Spleen (tissue), 11 donors: ENCODE results near the gene MOSPD2. TPM values are rescaled to one million over a fixed set of nuclear protein-coding genes. Genes with fewer than 3 reads are reported as not detected.

ENCODE experiments used
- DNase-seq: peaks from one replicate; pipeline ENCODE4 v3.0.0-alpha.2; 2020
- H3K27ac ChIP-seq, 8 donors: fragments of 200-600 bp; sonication (generic) in 7 of 8; 1 replicate in 4 of 8; 2 replicates in 4 of 8; pipeline versions ENCODE4 v1.5.0 to v1.8.0; 2016 to 2021; ENCODE audit warnings: inconsistent platforms in 4 of 8, mild to moderate bottlenecking in 4 of 8, moderate library complexity in 1 of 8
- H3K27me3 ChIP-seq, 7 donors: fragments of 200-600 bp; sonication (generic) in 6 of 7; replicated peaks in 1 of 7; 1 replicate in 4 of 7; 2 replicates in 3 of 7; pipeline versions ENCODE4 v1.5.0 to v1.8.0; 2016 to 2021; ENCODE audit warnings: inconsistent platforms in 3 of 7, mild to moderate bottlenecking in 1 of 7
- H3K36me3 ChIP-seq, 6 donors: fragments of 200-600 bp; sonication (generic) in 5 of 6; 1 replicate in 4 of 6; 2 replicates in 2 of 6; pipeline versions ENCODE4 v1.5.0 to v1.8.0; 2016 to 2021; ENCODE audit warnings: inconsistent platforms in 2 of 6
- H3K4me1 ChIP-seq, 6 donors: fragments of 200-600 bp; sonication (generic) in 5 of 6; 1 replicate in 3 of 6; 2 replicates in 3 of 6; pipeline versions ENCODE4 v1.5.0 to v1.8.0; 2016 to 2021; ENCODE audit warnings: inconsistent platforms in 3 of 6
- H3K4me3 ChIP-seq, 8 donors: fragments of 200-600 bp; sonication (generic) in 7 of 8; 1 replicate in 4 of 8; 2 replicates in 4 of 8; pipeline versions ENCODE4 v1.5.0 to v1.8.0; 2016 to 2021; ENCODE audit warnings: inconsistent platforms in 4 of 8, mild to moderate bottlenecking in 4 of 8, moderate library complexity in 2 of 8
- H3K9me3 ChIP-seq, 8 donors: fragments of 200-600 bp; sonication (generic) in 7 of 8; 1 replicate in 4 of 8; 2 replicates in 4 of 8; pipeline versions ENCODE4 v1.5.0 to v1.8.0; 2016 to 2021; ENCODE audit warnings: inconsistent platforms in 4 of 8
- POLR2A ChIP-seq, 3 donors: fragments of 450-650 bp; IDR thresholded peaks; one replicate each; pipeline ENCODE4 v1.5.1; 2017; ENCODE audit warnings: antibody characterized with exemption in 3 of 3, mild to moderate bottlenecking in 1 of 3
- POLR2AphosphoS5 ChIP-seq, 3 donors: sonication (generic); formaldehyde crosslinking; IDR thresholded peaks; one replicate each; pipeline ENCODE4 v1.5.1; 2017; ENCODE audit warnings: antibody characterized with exemption in 3 of 3
- WGBS, 5 donors: extraction: QIAGEN DNeasy Blood & Tissue Kit in 3 of 5; methylation state at CpG; one replicate each; pipeline versions ENCODE4 v1.1.5 to v1.1.7; 2013 to 2018; 5-methylcytosine and 5-hydroxymethylcytosine counted together
- intact Hi-C: fragments of 100-400 bp; cut with DNase I; formaldehyde crosslinking; loops from one replicate; pipeline ENCODE4 v1.15.0; 2023; ENCODE audit warnings: low total_unique reads
- polyA plus RNA-seq, 3 donors: library from polyadenylated mRNA; stranded (reverse); fragments of 200-250 nt; gene quantifications; one replicate each; pipeline ENCODE4 v1.2.1, GENCODE V29; 2013
- total RNA-seq, 7 donors: library from RNA; depleted of rRNA in 3 of 7; stranded (reverse); fragments of >200 nt in 3 of 7; fragmentation: NEBNext Ultra II Directional in 4 of 7; extraction: Animal tissue kit (Norgen Biotek cat#: 25700) in 4 of 7; gene quantifications; one replicate each; pipeline versions ENCODE4 v1.1.0 to v1.2.1, GENCODE V29; 2016 to 2021
- TF ChIP-seq, protein P1 (sequence below), 11 experiments: fragments of 200-600 bp in 7 of 11; fragments of 450-650 bp in 4 of 11; sonication (generic) in 4 of 11; IDR thresholded peaks in 8 of 11; conservative IDR thresholded peaks in 3 of 11; 1 replicate in 7 of 11; 2 replicates in 4 of 11; pipeline versions ENCODE4 v1.4.0 to v1.8.0; 2016 to 2021; ENCODE audit warnings: antibody characterized with exemption in 11 of 11, inconsistent platforms in 4 of 11, mild to moderate bottlenecking in 1 of 11
- donor health status: healthy with polysubstance abuse.
- donor health status: DM: no; HTN: no; CAD: no; lungs with moderate emphysema.
- donor health status: DM: no; HTN: no; CAD: no.
- donor health status: Bipolar disorder and iron deficiency.
- donor health status: healthy.
- donor health status: DM: no; HTN: no; CAD: no.
- donor health status: DM: yes; HTN: yes; CAD: no.

MOSPD2 gene
- total and polyA plus RNA-seq, 10 donors: 3.2 to 40.5 (median 25.8) TPM

- Histone ChIP-seq H3K36me3 (no peaks in the 10 kb centered on the region), H3K27ac (no peak overlapping the region), H3K4me3 (no peak overlapping the region), H3K27me3 (no peaks in the 10 kb centered on the region), H3K4me1 (no peaks in the 10 kb centered on the region), H3K9me3 (peaks cover 0 to 12% (median 0%) of the 10 kb centered on the region in 8 donors)
- TF ChIP-seq POLR2AphosphoS5 (IDR thresholded peaks at IDR 0.05) (no peak), POLR2A (IDR thresholded peaks at IDR 0.05) (no peak)
- TF ChIP-seq, protein P1, sequence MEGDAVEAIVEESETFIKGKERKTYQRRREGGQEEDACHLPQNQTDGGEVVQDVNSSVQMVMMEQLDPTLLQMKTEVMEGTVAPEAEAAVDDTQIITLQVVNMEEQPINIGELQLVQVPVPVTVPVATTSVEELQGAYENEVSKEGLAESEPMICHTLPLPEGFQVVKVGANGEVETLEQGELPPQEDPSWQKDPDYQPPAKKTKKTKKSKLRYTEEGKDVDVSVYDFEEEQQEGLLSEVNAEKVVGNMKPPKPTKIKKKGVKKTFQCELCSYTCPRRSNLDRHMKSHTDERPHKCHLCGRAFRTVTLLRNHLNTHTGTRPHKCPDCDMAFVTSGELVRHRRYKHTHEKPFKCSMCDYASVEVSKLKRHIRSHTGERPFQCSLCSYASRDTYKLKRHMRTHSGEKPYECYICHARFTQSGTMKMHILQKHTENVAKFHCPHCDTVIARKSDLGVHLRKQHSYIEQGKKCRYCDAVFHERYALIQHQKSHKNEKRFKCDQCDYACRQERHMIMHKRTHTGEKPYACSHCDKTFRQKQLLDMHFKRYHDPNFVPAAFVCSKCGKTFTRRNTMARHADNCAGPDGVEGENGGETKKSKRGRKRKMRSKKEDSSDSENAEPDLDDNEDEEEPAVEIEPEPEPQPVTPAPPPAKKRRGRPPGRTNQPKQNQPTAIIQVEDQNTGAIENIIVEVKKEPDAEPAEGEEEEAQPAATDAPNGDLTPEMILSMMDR (IDR thresholded peaks at IDR 0.05 in 8 of 11, conservative IDR thresholded peaks at IDR 0.05 in 3 of 11): no peak
- DNase-seq: no peak
- intact Hi-C loops: no loop called here
- WGBS, 5 donors: 42 to 100% (median 92%) methylated on average over 2 of the region's 2 CpGs
Measured at GRCh38 chrX:14832151-14832550, 41.1 kb upstream of the MOSPD2 start.

- DNase-seq: no peak
- Histone ChIP-seq H3K9me3 (peaks cover 0 to 12% (median 0%) of the 10 kb centered on the region in 8 donors), H3K4me3 (no peak overlapping the region), H3K4me1 (no peaks in the 10 kb centered on the region), H3K27ac (no peak overlapping the region), H3K27me3 (no peaks in the 10 kb centered on the region), H3K36me3 (no peaks in the 10 kb centered on the region)
- no peak for TF ChIP-seq POLR2A (IDR thresholded peaks at IDR 0.05)
- TF ChIP-seq POLR2AphosphoS5 (IDR thresholded peaks at IDR 0.05): no peak
- TF ChIP-seq, protein P1 (IDR thresholded peaks at IDR 0.05 in 8 of 11, conservative IDR thresholded peaks at IDR 0.05 in 3 of 11): no peak
- intact Hi-C loops: no loop called here
Measured at GRCh38 chrX:14832586-14832985, 40.6 kb upstream of the MOSPD2 start.

- Histone ChIP-seq H3K27me3 (no peaks in the 10 kb centered on the region), H3K27ac (no peak overlapping the region), H3K4me1 (no peaks in the 10 kb centered on the region), H3K9me3 (no peaks in the 10 kb centered on the region), H3K4me3 (no peak overlapping the region), H3K36me3 (no peaks in the 10 kb centered on the region)
- 66 to 94% (median 88%) methylated on average over 2 of the region's 2 CpGs for WGBS, 5 donors
- DNase-seq: no peak
- TF ChIP-seq POLR2AphosphoS5 (IDR thresholded peaks at IDR 0.05) (no peak), POLR2A (IDR thresholded peaks at IDR 0.05) (no peak)
- TF ChIP-seq, protein P1 (IDR thresholded peaks at IDR 0.05 in 8 of 11, conservative IDR thresholded peaks at IDR 0.05 in 3 of 11): no peak
- intact Hi-C loops: no loop called here
Measured at GRCh38 chrX:14837155-14837554, 36.1 kb upstream of the MOSPD2 start.

- H3K9me3 ChIP-seq: no peaks in the 10 kb centered on the region
- intact Hi-C loops: no loop called here
- 73 to 91% (median 78%) methylated on average over 4 of the region's 4 CpGs for WGBS, 5 donors
- H3K27ac ChIP-seq: no peak overlapping the region
- H3K27me3 ChIP-seq: no peaks in the 10 kb centered on the region
- TF ChIP-seq POLR2A (IDR thresholded peaks at IDR 0.05) (no peak), POLR2AphosphoS5 (IDR thresholded peaks at IDR 0.05) (no peak)
- TF ChIP-seq, protein P1 (IDR thresholded peaks at IDR 0.05 in 8 of 11, conservative IDR thresholded peaks at IDR 0.05 in 3 of 11): no peak
- DNase-seq: no peak
- H3K4me3 ChIP-seq: no peak overlapping the region
- H3K36me3 ChIP-seq: no peaks in the 10 kb centered on the region
- no peaks in the 10 kb centered on the region for H3K4me1 ChIP-seq
Measured at GRCh38 chrX:14843666-14844065, 29.6 kb upstream of the MOSPD2 start.
